GM11168 (cell line): ENCODE results near the gene PIPOX.

Experiments
- in situ Hi-C: fragments of 300-500 bp; cut with MboI; formaldehyde crosslinking; loops from one replicate; pipeline ENCODE4 v1.12.0; 2022; ENCODE audit warnings: low sequenced_read_pairs; ENCODE audit not compliant: unreplicated experiment

PIPOX gene, protein sequence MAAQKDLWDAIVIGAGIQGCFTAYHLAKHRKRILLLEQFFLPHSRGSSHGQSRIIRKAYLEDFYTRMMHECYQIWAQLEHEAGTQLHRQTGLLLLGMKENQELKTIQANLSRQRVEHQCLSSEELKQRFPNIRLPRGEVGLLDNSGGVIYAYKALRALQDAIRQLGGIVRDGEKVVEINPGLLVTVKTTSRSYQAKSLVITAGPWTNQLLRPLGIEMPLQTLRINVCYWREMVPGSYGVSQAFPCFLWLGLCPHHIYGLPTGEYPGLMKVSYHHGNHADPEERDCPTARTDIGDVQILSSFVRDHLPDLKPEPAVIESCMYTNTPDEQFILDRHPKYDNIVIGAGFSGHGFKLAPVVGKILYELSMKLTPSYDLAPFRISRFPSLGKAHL

DNA sequence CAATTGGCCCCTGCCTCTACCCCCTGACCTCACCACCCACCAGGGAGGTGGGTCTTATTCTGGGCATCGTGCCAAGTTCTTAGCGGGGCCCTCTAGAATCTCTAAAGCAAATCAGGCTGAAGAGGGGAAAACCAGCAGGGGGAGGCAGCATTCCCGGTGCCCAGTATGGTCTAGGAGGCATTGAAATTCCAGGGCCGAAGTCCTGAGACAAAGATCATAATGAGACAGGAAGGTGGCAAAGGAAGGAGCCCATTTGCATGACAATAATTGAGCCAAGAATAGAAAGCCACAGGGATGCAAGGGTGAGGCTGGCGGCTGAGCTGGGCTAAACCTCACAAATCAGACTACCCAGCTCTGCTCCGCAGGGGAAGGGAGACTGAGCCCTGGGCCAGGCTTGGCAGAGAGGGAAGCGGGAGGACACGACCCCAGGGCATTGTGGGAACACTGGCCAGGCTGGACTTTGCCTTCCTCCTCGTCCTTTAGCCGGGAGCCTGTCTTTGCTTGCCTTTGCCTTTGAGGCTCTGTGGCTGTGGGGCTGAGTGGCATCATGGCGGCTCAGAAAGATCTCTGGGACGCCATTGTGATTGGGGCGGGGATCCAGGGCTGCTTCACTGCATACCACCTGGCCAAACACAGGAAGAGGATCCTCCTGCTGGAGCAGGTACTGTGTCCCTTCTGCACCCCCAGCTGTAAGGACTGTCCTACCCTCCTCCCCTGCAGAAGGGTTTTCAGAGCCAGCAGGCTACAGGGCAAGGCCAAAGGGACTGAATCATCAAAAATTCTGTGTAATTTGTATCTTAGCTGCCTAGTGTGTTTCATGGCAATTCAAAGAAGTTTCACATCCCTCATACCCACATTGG is at the start of gene PIPOX:
Gene PIPOX (plus strand): TSS at position 463 of the 860 bp plus-strand sequence. CDS start 85 bp downstream, at position 548.
- in situ Hi-C loops, result no loop called here

DNA sequence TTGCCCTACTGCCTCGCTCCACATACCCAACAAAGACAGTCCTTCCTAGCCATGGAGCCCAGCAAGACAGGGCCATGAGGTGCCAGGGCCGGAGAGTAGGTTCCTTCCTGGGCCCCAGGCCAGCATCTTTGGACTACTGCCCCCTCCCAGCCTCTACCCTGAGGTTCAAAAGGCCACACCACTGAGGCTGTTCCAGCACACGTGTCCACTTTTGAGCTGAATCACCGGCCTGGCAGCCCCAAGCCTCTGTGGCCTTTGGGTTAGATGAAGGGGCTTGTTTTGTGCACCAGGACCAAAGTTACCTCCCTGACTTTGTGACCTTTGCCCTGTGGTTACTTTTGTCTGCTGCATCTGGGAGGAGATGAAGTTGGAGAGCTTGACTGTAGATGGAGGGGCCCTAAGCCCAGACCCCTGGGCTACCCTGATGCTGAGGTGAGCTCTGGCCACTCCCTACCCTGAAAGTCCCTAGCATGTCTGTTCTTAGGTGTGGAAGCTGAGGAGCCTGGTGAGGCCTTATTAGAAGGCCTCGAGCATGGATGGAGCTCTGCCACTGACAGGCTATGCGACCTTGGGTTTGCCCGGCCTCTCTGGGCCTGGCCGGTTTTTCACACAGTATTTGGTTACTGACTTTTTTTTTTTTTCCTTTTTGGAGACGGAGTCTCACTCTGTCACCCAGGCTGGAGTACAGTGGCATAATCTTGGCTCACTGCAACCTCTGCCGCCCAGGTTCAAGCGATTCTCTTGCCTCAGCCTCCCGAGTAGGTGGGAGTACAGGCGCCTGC is 49.1 kb upstream of the PIPOX start:
- in situ Hi-C loops, result no loop called here

DNA sequence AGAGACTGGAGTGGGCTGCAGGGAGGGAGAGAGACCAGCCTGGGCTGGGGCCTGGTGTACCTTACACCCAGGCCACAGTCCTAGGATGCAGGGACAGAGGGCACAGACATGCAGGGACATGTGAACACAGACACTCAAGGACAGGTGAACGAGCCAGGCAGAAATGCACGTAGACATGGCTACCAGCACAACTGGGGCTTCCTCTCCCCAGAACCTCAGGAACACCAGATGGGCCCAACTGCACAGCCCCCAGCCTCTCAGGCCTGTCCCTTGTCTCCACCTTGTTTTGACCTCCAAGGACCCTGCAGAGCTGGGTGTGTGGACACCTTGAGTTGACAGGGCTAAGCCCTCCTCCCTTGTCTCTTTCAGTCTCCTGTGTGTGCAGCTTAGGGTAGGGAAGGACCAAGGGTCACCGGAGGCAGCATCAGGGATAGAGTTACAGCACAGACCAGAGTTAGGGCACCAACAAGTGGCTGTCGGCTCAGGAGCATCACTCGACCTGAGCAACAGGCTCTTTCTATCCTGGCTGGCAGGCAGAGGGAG is 46.3 kb upstream of the PIPOX start:
- in situ Hi-C loops, result no loop called here

DNA sequence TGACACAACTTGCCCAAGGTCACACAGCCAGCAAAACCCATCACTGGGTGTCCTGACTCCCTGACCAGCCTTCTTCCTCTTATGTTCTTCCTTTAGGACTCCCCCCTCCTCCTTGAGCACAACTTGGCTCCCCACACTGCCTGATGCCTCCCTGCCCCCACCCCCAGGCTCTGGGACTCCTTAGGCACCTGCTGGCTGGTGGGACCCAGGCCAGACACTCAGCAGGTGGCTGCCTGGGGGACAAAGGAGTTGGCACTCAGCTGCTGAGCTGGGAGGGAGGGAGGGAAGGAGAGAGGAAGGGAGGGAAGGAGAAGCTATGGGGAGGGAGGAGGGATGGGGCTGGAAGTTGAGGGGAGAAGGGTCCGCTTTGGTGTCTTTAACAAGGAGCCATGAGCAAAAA is 45.1 kb upstream of the PIPOX start:
- in situ Hi-C loops, result no loop called here

DNA sequence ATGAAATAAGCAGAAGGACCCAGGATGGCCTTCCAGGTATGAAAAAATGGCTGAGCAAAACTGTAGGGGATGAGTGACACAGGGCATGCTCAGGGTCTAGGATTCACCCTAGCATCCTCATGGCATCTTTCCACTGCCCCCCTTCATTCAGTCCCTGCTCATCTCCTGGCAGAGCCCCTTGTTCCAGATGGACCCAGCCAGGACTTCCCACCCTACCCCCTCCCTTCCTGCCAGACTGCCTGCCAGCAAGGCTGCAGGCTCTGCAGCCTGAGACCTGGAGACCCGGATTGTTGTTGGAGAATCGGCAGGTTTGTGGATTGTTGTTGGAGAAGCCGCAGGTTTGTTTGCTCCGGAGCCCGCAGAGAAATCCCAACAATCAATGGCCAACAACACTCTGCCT is 43.7 kb upstream of the PIPOX start:
- in situ Hi-C loops, result no loop called here

DNA sequence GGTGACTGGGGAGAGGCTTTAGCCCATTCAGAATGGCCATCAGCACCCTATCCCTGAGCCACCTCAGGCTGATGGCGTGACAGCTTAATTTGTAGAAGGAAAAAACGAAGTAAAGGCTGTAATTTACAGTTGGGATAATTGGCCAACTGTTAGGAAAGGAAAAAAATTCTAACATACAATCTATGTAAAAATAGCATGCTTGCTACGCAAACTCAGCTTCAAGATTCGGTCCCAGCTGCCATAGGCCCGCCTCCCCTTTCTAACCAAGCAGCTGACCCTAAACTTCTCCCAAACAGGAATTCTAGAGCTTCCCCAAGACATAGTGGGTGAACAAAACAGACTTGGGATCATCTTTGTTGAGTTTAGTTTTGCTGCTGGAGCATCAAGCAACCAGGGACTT is 42.0 kb upstream of the PIPOX start:
- in situ Hi-C loops, result no loop called here

DNA sequence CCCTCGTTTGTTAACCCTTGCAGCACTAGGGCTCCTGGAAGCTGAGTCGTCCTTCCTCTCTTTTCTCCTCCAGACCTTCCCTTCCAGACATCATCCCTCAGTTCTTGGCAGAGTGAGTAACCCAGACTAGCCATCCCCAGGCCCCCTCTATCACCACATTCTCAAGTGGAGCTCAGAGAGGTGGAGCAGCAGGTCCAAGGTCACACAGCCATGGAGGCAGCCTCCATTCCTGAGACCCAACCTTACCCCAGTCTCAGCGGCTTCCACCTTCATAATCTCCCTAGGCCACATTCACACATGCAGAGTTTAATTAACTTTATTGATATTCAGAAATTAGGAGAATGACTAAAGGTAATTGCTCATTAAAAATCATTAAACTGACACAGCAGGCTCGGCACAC is 40.1 kb upstream of the PIPOX start:
- in situ Hi-C loops, result no loop called here

DNA sequence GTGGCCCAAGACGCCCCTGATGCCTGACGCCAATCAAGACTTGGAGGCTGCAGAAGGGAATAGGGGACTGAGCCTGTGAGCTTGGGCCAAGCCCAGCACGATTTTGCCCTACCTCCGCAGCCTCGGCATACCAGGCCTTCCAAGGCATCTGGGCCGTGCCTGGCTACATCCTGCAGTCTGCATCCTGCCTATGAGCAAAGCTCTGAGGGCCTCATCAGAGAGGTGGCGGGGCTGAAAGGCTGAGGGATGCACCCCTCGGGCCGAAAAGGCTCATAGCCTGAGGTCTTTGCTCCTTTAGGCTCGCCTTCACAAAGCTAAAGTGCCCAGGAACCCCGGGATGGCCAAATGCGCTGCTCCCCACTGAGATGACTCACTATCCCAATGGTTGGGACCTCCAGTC is 39.7 kb upstream of the PIPOX start:
- in situ Hi-C loops, result no loop called here

DNA sequence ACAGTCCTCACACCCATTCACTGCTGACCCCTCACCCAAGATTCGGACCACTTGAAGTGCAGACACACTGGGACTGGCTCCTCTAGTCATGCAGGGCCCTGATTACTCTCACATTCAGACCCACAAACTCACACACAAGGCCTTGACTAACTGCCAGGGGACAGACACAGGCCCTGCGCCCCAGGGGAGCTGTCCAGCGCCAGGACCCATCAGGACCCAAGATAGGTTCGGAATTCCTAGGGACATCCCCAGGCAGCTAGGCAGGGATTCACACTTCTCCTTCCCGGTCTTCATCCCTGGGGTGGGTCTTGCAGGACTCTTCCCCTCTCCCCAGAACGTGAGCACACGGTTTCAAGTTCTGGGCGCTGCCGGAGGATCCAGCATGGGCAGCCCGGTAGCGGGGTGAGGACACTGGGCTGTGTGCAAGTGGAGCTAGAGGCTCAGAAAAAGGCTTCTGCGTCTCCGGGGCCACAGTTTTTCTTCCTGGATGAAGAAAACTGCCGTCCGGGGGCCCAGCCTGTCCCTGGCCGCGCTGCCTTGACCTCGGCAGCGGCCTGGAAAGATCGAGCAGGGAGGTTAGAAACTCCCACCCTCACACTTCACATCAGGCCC is 38.8 kb upstream of the PIPOX start:
- in situ Hi-C loops, result no loop called here

DNA sequence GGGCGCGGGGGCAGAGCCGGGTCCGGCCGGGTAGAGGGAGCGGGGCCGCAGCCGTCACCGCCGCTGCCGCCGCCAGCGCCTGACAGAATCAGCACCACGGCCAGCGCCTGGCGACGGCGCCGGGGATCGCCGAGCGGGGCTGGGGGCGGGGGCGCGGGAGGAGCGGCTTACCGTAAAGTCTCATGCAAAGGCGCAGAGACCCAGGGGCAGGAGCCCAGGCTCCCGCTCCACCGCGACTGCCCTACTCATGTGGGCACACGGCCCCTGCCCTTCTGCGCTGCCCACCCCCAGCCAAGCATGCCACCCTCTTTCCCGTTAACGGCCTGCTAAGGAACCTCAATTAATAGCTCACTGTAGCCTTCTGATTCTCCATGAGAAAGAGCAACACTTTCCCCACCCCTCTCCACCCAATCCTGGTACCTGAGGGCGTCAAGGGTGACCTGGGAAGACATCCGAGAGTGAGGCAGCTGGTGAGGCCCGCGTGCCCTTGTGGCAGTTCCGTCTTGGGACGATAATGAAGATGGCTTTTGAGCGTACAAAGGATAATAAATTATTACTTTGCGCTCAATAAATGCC is 36.9 kb upstream of the PIPOX start, which contains the start of gene SEZ6:
Gene SEZ6 (minus strand): TSS at position 98 of the 576 bp plus-strand sequence. CDS start 164 bp downstream, outside the sequence.
- in situ Hi-C loops, result no loop called here

DNA sequence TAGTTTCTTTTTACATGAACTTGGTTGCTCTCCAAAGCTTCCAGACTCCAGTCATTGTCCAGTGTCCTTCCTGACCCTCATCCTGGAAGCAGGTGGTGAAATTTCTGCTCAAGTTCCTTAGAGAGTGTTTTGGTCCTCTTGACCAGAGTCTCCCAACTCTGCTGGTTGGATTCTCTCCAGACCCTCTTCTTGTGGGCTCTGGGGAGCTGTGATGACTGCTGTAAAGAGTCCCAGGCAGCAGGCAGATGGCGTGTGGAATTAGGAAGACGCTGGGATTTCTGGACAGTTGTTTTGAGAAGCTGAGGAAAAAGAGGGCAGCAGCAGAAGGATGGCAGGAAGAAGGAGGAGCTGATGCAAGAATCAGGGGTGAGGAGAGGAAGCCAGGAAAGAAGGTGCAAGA is 35.5 kb upstream of the PIPOX start:
- in situ Hi-C loops, result no loop called here

DNA sequence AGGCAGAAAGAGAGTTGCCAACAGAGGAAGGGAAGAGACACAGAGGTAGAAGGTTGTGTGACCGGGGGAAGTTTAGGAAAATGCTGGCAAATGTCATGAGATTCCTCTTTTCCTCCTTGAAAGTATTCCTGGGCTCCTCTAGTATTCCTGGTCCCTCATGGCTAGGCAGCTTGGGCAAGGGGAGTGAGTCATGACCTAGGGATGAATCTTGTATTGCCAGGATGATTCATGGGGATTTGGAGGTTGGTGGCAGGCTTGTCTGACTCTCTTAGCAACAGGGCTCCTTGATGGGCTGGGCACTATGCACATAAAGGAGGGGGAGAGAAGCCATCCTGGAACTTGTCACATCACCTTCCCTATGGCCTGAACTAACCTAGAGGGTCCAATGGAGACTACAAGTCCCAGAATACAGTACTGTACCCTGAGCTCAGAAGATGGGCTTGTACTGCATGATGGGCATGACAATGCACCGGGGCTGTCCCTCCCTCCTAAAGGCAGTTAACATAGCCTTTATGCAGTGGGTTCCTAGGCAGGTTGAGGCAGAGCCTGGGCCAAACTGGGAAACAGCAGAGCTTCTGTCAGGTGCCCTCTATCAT is 35.0 kb upstream of the PIPOX start:
- in situ Hi-C loops, result no loop called here

DNA sequence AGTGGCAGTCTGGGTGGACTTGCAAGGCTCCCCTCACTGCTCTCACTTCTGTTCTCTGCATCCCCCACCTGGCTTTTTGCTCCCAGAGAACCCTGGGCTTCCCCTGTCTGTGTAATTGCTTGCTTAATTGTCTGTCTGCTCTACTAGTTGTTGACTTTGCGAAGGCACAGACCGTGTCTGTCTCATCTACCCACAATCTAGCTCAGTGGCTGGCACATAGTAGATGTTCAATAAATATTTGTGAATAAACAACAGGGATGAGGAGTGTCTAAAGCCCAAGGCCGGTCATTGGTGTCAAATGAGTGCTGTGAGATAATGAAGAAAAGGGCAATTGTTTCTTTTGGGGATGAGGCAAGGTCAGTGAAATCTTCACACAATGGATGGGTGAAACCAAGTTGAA is 34.4 kb upstream of the PIPOX start:
- in situ Hi-C loops, result no loop called here

DNA sequence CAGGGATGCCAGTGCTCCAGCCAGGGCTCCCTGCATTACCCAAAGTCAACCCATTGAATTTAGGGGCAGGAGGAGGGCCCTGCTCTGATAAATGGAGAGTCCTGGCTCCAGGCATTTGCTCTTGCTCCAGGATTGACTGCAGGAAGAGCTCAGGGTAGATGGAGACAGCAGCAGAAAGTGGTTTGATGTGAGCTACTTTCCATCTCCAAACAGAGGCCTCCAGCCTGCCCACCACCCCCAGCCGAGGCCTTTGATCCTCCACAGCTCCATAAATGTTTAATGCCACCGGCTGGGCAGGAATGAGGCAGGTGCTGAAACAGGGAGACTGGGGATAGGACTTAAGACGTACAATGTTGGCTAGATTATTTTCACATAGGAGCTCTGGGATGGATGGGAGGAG is 32.8 kb upstream of the PIPOX start:
- in situ Hi-C loops, result no loop called here

DNA sequence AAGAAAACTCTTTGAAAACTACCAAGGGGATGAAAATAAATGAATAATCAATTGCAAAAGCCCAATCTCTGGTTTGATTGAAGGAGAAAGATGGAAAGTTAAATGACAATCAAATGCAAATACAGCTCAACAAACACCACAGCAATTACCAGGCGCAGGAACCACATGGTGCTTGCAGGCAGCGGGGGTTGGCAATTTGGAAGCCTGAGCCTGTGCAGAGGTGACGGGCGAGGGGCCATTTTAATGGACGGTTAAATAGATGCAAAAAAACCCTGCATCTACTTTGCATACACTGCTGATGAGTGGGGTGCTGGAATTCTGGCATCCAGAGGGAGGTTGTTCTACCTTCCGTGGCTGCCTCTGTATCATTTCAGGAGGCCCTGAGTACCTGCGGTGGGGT is 32.4 kb upstream of the PIPOX start:
- in situ Hi-C loops, result no loop called here

DNA sequence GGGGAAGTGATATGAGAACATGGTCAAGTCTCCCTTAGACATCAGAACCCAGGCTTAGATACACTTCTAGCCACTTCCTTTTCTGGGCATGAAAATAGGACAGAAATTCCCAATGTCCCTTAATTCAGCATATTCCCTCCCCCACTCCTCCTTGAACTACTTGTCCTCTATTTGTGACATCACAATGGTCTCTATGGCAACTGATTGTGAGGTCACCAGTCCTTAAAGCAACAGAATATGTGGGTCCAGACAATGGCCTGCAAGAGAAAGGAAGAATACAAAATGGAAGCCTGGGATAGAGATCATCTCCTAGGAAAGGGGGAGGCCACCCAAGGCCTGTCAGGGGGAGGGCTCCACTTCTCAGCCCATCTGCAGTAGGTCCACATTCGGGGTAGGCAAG is 30.4 kb upstream of the PIPOX start:
- in situ Hi-C loops, result no loop called here

DNA sequence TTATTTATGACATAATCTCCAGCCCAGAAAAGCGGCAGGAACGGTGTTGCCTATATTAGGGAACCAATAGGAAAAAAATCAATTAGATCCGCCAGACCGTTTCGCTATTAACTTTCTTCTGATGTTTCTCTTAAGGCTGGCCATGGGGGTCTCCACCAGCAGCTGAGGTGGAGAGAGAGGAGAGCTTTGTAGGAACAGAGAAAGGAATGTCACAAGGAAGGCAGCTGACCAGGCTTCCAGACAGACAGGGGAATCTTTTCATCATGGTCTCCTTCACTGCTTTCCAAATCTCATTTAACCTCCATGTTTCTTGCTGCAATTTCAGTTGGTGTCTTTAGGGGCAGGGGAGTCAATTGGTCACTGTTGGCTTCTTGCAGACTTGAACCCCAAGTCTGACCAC is 28.2 kb upstream of the PIPOX start:
- in situ Hi-C loops, result no loop called here

DNA sequence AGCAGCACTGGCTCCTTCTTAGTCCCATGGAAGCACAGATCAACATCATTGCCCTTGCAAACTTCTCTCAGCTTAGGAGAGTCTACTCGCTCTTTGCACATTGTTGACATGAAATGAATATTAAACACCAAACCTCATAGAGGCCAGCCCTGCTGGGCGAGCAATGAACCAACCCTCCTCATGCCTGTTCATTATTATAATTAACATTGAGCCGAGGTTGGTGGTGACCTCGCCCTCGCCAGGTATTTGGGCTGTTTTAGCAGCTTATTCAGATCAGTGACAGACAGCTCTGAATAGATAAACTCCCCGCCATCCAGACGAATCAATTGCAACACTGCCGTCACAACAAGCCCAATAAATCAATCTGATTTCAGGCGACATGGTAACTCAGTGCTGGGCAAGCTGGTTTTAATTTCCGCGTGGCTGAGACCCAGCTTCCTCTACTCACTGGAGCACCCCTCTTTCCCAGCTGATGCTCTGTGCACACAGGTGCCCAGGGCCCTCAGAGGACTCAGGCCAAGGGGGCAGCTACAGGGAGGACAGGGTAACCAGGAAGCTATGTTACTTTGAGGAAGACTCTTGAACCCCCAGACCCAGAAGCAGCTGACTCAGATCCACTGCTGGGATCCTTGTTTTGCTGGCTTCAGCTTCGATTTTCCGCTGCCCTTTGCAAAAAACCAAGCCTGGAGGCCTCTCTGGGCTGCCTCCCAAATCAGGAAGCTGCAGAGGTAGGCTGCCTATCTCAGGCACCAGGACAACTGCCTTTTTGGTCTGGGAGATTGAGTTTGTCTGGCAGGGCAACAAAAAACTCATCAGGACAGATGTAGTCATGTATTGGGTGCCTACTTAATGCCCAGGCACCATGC is 26.4 kb upstream of the PIPOX start:
- in situ Hi-C loops, result no loop called here
